ENCODE results near the gene GPR17.

Gene GPR17

DNA sequence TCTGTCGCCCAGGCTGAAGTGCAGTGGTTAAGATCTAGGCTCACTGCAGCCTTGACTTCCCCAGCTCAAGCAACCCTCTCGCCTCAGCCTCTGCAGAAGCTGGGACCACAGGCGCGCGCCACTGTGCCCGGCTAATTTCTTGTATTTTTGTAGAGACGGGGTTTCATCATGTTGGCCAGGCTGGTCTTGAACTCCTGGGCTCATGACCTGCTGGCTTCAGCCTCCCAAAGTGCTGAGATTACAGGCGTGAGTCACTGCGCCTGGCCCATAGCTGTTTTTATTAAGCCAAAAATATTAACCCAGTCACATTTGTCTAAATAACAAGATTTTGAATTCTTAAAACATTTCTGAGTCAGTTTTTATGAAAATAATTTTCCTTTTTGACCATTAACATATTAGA is 49.0 kb downstream of the GPR17 start:
- DNase-seq (ENCODE audit: low read depth), result no peak

DNA sequence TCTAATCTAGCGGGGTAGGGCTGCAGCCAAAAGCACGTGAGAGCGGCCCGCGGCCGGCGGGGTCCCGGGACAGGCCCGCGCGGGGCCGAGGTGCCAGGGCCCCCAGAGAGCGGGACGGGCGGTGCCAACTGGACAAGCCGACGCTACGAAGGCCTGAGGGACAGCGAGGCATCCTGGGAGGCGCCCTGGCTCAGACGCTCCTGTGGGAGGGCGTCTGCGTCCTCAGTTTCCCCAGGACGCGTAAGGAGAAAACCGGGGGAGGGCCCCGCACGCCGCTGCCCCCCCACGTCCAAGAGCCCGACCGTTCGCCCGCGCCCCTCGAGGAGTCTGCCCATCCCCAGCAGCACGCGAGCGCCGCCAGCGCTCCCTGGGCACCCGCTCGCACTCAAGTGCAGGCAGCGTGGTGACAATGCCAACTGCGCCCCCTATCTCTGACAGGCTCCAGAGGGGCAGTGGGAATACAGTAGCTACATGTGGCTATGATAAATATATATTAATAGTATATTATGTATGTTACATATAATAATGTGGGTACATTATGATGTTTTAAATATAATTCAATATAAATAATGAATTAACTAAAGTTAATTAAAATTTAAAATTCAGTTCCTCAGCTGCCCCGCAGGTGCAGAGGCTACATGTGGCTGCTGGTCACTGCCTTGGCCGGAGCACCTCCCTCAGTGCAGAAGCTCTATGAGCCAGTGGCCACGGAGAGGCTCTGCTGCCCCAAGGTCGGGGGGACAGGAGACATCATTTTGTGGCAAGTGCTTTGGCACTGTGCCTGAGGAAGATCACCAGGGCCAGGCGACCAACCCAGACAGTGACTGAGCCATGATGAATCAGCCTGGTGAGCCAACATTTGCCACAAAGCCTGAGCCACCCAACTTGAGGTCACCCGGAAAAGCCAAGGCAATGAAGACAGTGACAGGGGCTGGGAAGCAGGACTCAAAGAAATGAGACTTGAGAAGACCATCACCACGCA is 49.8 kb downstream of the GPR17 start:
- DNase-seq (ENCODE audit: low read depth), result no peak

DNA sequence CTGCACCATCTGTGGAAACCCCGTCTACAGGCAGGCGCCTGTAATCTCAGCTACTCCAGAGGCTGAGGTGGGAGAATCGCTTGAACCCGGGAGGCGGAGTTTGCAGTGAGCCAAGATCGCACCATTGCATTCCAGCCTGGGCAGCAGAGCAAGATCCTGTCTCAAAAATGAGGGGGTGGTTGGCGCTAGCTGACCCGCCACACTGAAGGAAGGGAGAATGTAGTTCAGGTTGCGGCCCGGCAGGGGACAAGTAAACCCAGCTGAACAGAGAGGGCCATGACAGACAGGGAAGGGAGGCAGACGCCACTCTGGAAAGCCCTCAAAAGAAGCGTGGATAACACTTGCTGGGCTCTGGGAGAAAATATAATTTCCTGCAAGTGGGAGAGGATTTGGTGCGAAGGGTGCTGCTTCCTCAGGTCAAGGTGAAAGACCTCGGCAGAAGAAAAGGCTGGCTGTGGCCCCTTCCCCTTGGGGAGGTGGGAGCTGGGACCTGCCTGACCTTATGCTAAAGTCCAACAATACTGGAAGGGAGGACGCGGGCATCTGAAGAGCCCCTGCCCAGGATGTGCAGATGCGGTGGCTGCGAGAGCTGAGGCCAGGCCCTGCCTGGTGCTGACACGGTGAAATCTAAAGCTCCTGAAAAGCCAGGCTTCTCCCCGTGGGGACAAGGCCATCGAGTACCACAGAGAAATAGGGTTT is 51.7 kb downstream of the GPR17 start:
- no peak for DNase-seq (ENCODE audit: low read depth)

DNA sequence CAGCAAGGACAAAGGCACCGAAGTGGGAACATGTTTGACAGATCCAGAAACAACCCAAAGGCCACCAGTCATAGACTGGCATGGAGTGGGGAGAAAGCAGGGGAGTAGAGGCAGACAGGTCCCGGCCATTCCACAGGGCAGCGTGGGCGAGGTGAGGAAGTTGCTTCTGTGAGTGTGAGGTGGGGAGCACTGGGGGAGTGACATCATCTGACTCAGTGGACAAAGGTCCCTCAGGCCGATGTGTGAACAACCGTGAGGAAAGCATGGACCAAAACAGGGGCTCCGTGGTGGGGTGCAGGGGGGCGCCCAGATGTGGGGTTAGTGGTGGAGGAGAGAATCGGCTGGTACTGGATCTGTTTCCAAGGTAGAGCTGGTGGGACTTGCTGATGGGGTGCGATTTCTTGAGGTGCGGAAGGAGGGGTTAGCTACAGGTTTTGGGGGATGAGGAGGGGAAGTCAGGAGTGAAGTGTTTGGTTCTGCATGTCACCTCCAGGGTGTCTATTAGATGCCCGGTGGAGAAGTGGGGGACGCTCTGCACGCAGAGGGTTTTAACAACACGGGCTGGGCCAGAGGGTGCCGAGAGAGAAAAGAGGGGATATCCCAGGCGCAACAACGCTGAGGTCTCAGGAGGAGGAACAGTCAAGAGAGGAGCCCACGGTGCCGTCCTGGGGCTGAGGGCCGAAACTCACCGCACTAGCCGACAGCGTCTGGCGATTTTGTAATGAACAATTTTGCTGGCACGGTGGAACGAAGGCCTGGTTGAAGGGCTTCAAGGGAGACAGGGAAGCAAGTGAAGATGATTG is 52.8 kb downstream of the GPR17 start:
- no peak for DNase-seq (ENCODE audit: low read depth)

DNA sequence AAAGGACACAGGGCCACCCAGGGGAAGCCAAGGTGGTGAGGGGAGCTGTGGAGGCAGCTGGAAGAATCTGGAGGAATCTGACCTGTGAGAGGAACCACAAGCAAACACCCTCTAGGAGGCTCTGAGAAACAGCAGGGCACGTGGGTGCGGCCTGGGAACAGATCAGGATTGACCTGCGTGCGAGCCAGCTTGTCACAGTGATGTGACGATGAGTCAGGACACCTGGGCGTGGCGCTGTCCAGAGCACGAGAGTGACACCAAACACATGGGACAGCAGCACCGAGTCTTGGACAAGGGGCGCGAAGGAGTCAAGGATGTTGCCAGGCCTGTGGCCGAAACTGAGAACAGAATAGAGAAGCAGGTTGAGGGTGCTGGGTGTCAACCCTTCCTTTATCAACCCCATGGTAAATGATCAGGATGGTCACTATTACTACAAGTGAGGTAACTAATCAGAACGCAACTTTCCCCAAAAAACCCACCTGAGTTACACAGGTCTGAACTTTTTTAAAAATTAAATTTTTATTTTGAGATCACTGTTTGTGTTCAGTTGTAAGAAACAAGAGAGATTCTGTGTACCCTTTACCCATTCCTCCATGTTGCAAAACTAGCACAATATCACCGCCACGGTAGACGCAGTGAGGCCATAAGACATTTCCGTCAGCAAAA is 54.7 kb downstream of the GPR17 start:
- no peak for DNase-seq (ENCODE audit: low read depth)

DNA sequence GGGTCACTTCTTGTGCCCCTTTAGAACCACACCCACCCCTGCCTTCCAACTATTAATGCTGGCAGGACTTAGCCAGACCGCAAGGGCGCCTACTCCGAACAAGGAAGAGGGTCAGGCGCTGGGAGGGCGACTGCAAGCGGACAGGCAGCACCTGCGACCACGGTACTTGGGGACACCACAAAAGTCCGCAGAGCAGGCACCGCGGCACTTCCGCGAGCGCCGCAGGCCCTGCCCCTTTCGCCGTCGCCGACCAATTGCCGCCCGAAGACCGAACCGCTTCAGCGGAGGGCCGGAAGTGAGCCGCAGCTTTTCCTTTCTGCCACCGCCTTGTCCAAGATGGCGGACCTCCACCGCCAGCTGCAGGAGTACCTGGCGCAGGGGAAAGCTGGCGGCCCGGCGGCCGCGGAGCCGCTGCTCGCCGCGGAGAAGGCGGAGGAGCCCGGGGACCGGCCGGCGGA is 55.3 kb downstream of the GPR17 start, which contains the start of gene SFT2D3:
Gene SFT2D3, plus strand, starts transcription at position 305 of the 458 bp plus-strand sequence. Its CDS starts 32 bp downstream, at position 337.
- peak; percentile 55 for DNase-seq (ENCODE audit: low read depth)

DNA sequence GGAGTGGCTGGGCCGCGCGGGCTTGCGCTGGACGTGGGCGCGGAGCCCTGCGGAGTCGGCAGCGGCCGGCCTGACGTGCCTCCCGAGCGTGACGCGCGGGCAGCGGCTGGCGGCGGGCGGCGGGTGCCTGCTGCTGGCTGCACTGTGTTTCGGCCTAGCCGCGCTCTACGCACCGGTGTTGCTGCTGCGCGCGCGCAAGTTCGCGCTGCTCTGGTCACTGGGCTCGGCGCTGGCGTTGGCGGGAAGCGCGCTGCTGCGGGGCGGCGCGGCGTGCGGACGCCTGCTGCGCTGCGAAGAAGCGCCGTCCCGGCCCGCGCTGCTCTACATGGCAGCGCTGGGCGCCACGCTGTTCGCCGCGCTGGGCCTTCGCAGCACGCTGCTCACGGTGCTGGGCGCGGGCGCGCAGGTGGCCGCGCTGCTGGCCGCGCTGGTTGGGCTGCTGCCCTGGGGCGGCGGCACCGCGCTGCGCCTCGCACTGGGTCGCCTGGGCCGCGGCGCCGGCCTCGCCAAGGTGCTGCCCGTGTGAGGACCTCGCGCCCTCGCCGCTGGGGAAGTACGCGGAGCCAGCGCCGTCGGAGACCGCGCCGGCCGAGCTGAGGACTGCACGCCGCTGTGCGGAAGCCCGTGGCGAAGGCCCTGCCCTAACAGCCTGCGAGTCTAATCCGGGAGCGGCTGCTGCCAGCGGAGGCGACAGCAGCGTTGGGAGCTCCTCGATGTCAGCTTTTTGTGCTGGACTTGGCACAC is 55.9 kb downstream of the GPR17 start:
- DNase-seq (ENCODE audit: low read depth), result peak; percentile 25

Data from HS-5 (cell line).